ENCODE measurements around the gene XYLT2. TPM values are rescaled to one million over a fixed set of nuclear protein-coding genes. Genes with fewer than 3 reads are reported as not detected.

XYLT2 gene
- polyA plus RNA-seq, 3 donors = 4.4 to 10.2 (median 4.4) TPM

DNA sequence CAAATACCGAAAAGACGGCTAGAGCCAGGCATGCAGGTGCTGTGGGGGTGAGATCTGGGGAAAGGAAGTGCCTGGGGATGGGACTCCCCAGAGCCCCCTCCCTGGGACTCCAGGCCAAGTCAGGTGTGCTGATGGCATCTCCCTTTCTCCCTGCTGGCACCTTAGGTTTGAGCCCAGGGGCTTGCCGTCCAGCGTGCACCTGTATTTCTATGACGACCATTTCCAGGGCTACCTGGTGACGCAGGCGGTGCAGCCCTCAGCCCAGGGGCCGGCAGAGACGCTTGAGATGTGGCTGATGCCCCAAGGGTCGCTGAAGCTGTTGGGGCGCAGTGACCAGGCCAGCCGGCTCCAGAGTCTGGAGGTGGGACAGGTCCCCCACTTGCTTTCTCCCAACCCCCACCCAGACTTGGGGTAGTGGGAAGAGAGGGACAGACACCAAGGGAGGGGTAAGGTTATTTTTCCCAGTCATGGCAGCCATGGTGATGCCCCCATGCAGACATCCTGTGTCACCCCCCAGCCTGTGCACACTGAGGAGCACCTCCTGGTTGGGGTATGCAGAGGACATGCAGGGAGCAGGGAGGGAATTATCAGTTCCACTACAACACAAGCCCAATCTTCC, 11.1 kb downstream of the XYLT2 start:
- 95% methylated on average over 9 of the region's 12 CpGs for WGBS (ENCODE audit: insufficient coverage)

DNA sequence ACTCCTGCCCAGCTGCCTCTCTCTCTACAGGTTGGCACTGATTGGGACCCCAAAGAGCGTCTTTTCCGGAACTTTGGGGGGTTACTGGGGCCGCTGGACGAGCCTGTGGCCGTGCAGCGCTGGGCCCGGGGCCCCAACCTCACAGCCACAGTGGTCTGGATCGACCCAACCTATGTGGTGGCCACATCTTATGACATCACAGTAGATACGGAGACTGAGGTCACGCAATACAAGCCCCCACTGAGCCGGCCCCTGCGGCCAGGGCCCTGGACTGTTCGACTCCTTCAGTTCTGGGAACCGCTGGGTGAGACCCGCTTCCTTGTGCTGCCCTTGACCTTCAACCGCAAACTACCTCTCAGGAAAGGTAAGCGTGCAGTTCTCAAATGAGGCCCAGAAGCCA, 12.3 kb downstream of the XYLT2 start:
- H3K4me1 ChIP-seq (ENCODE audit: control insufficient read depth in 1 of 2, insufficient read depth in 2 of 2, low read length in 2 of 2) = peaks cover 4% of the 10 kb centered on the region in 2 donors
- DNase-seq = no peak
- peak overlapping the region in 1 of 7 donors; percentile 37 for H3K27ac Mint-ChIP-seq
- no peak overlapping the region for H3K9ac ChIP-seq (ENCODE audit: insufficient read depth, low read length, poor library complexity, severe bottlenecking)
- peaks cover 10% of the 10 kb centered on the region for H3K4me1 Mint-ChIP-seq
- no peak overlapping the region for H3K4me3 Mint-ChIP-seq
- H3K9me3 Mint-ChIP-seq = no peaks in the 10 kb centered on the region
- H3K27me3 ChIP-seq (ENCODE audit: control insufficient read depth in 2 of 2, insufficient read depth in 2 of 2, low read length in 2 of 2) = no peaks in the 10 kb centered on the region
- peaks cover 61 to 78% of the 10 kb centered on the region in 2 donors for H3K36me3 ChIP-seq (replicated peaks in 1 of 2; ENCODE audit: control insufficient read depth in 1 of 2, insufficient read depth in 2 of 2, low read length in 2 of 2)
- no peaks in the 10 kb centered on the region for H4K20me1 ChIP-seq (ENCODE audit: insufficient read depth, low read length)
- no peak overlapping the region for H2AFZ ChIP-seq (ENCODE audit: insufficient read depth, low read depth, low read length, poor library complexity, severe bottlenecking)
- H3K4me2 ChIP-seq (replicated peaks; ENCODE audit: extremely low read depth, low read length, poor library complexity, severe bottlenecking) = no peak overlapping the region
- intact Hi-C loops (cut with micrococcal nuclease) = no loop called here
- 99% methylated on average over 15 of the region's 17 CpGs for WGBS (ENCODE audit: insufficient coverage)
- H3K36me3 Mint-ChIP-seq = peaks cover 59 to 65% of the 10 kb centered on the region in 2 donors
- TF ChIP-seq, protein P1, sequence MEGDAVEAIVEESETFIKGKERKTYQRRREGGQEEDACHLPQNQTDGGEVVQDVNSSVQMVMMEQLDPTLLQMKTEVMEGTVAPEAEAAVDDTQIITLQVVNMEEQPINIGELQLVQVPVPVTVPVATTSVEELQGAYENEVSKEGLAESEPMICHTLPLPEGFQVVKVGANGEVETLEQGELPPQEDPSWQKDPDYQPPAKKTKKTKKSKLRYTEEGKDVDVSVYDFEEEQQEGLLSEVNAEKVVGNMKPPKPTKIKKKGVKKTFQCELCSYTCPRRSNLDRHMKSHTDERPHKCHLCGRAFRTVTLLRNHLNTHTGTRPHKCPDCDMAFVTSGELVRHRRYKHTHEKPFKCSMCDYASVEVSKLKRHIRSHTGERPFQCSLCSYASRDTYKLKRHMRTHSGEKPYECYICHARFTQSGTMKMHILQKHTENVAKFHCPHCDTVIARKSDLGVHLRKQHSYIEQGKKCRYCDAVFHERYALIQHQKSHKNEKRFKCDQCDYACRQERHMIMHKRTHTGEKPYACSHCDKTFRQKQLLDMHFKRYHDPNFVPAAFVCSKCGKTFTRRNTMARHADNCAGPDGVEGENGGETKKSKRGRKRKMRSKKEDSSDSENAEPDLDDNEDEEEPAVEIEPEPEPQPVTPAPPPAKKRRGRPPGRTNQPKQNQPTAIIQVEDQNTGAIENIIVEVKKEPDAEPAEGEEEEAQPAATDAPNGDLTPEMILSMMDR (IDR thresholded peaks at IDR 0.05) = no peak
- H3K4me3 ChIP-seq (replicated peaks in 1 of 3; ENCODE audit: low read depth in 2 of 3, low read length in 3 of 3) = no peak overlapping the region
- H3K27me3 Mint-ChIP-seq (ENCODE audit: low read depth in 3 of 3) = no peaks in the 10 kb centered on the region
- no peak overlapping the region for H3K27ac ChIP-seq (ENCODE audit: low read depth in 1 of 2, low read length in 2 of 2)
- H3K9me3 ChIP-seq (replicated peaks in 1 of 2; ENCODE audit: control insufficient read depth in 1 of 2, insufficient read depth in 1 of 2, low read length in 2 of 2) = no peaks in the 10 kb centered on the region
- H3K79me2 ChIP-seq (ENCODE audit: insufficient read depth, low read length) = no peaks in the 10 kb centered on the region

More for the DNA sequence above, 11.1 kb downstream of the XYLT2 start:
- H3K9me3 ChIP-seq (replicated peaks in 1 of 2; ENCODE audit: control insufficient read depth in 1 of 2, insufficient read depth in 1 of 2, low read length in 2 of 2) = no peaks in the 10 kb centered on the region
- no peaks in the 10 kb centered on the region for H3K4me1 ChIP-seq (ENCODE audit: control insufficient read depth in 1 of 2, insufficient read depth in 2 of 2, low read length in 2 of 2)
- H3K4me3 ChIP-seq (replicated peaks in 1 of 3; ENCODE audit: low read depth in 2 of 3, low read length in 3 of 3) = no peak overlapping the region
- Mint-ChIP-seq H3K9me3 (no peaks in the 10 kb centered on the region), H3K27me3 (ENCODE audit: low read depth in 3 of 3) (no peaks in the 10 kb centered on the region), H3K4me1 (peaks cover 2% of the 10 kb centered on the region), H3K4me3 (no peak overlapping the region), H3K36me3 (peaks cover 66 to 70% of the 10 kb centered on the region in 2 donors), H3K27ac (no peak overlapping the region)
- TF ChIP-seq, protein P1 (IDR thresholded peaks at IDR 0.05) = no peak
- peaks cover 61 to 82% of the 10 kb centered on the region in 2 donors for H3K36me3 ChIP-seq (replicated peaks in 1 of 2; ENCODE audit: control insufficient read depth in 1 of 2, insufficient read depth in 2 of 2, low read length in 2 of 2)
- no peak overlapping the region for H2AFZ ChIP-seq (ENCODE audit: insufficient read depth, low read depth, low read length, poor library complexity, severe bottlenecking)
- peaks cover 4% of the 10 kb centered on the region for H4K20me1 ChIP-seq (ENCODE audit: insufficient read depth, low read length)
- DNase-seq = no peak
- intact Hi-C loops (cut with micrococcal nuclease) = no loop called here
- H3K79me2 ChIP-seq (ENCODE audit: insufficient read depth, low read length) = no peaks in the 10 kb centered on the region
- H3K9ac ChIP-seq (ENCODE audit: insufficient read depth, low read length, poor library complexity, severe bottlenecking) = no peak overlapping the region
- no peak overlapping the region for H3K4me2 ChIP-seq (replicated peaks; ENCODE audit: extremely low read depth, low read length, poor library complexity, severe bottlenecking)
- no peaks in the 10 kb centered on the region for H3K27me3 ChIP-seq (ENCODE audit: control insufficient read depth in 2 of 2, insufficient read depth in 2 of 2, low read length in 2 of 2)
- no peak overlapping the region for H3K27ac ChIP-seq (ENCODE audit: low read depth in 1 of 2, low read length in 2 of 2)
